HEK293T (cell line): Measurements from ENCODE around the gene ELMO3.

Experiments used
- CTCF ChIA-PET: fragments of 350-600 bp; formaldehyde crosslinking; extraction: SDS; loops from one replicate; lab custom pipeline; 2021; ENCODE audit warnings: antibody characterized with exemption, inconsistent platforms; lab: Yijun Ruan, JAX
- POLR2A ChIA-PET: fragments of 350-600 bp; formaldehyde crosslinking; extraction: SDS; loops from one replicate; lab custom pipeline; 2020; ENCODE audit warnings: antibody characterized with exemption, inconsistent platforms; lab: Yijun Ruan, JAX
- DNase-seq: peaks from one replicate; pipeline ENCODE4 v3.0.0; 2012; ENCODE audit warnings: mixed read lengths; ENCODE audit errors: extremely low spot score
- ARNT ChIP-seq: fragments of 450-650 bp; IDR thresholded peaks from 2 replicates; pipeline ENCODE4 v1.6.1; 2017; ENCODE audit warnings: mild to moderate bottlenecking
- BHLHE40 ChIP-seq: fragments of 450-650 bp; IDR thresholded peaks from 2 replicates; pipeline ENCODE4 v1.6.1; 2016; ENCODE audit warnings: mild to moderate bottlenecking, moderate library complexity, borderline replicate concordance
- CTBP1 ChIP-seq: fragments of 450-650 bp; IDR thresholded peaks from 2 replicates; pipeline ENCODE4 v1.6.1; 2016; ENCODE audit warnings: borderline replicate concordance
- ELF4 ChIP-seq: fragments of 450-650 bp; IDR thresholded peaks from 2 replicates; pipeline ENCODE4 v1.6.1; 2017; ENCODE audit warnings: antibody characterized with exemption
- FOXA1 ChIP-seq: fragments of 450-650 bp; IDR thresholded peaks from 2 replicates; pipeline ENCODE4 v1.6.1; 2016; ENCODE audit warnings: mild to moderate bottlenecking
- FOXK2 ChIP-seq: fragments of 450-650 bp; IDR thresholded peaks from 2 replicates; pipeline ENCODE4 v1.6.1; 2016; ENCODE audit warnings: mild to moderate bottlenecking
- FOXM1 ChIP-seq: fragments of 450-650 bp; IDR thresholded peaks from 2 replicates; pipeline ENCODE4 v1.6.1; 2017; ENCODE audit warnings: mild to moderate bottlenecking, borderline replicate concordance
- HDGF ChIP-seq: fragments of 450-650 bp; IDR thresholded peaks from 2 replicates; pipeline ENCODE4 v1.6.1; 2017; ENCODE audit warnings: antibody characterized with exemption, borderline replicate concordance
- L3MBTL2 ChIP-seq: fragments of 450-650 bp; conservative IDR thresholded peaks from 2 replicates; pipeline ENCODE4 v1.6.1; 2016; ENCODE audit warnings: mild to moderate bottlenecking
- LEF1 ChIP-seq: fragments of 450-650 bp; IDR thresholded peaks from 2 replicates; pipeline ENCODE4 v1.6.1; 2017; ENCODE audit warnings: mild to moderate bottlenecking, borderline replicate concordance
- NFRKB ChIP-seq: fragments of 450-650 bp; IDR thresholded peaks from 2 replicates; pipeline ENCODE4 v1.6.1; 2016; ENCODE audit warnings: mild to moderate bottlenecking, moderate library complexity
- SP1 ChIP-seq: fragments of 450-650 bp; IDR thresholded peaks from 2 replicates; pipeline ENCODE4 v1.6.1; 2017
- SUZ12 ChIP-seq: fragments of 450-650 bp; IDR thresholded peaks from 2 replicates; pipeline ENCODE4 v1.6.1; 2016; ENCODE audit warnings: mild to moderate bottlenecking
- TARDBP ChIP-seq: fragments of 450-650 bp; IDR thresholded peaks from 2 replicates; pipeline ENCODE4 v1.6.1; 2016
- ZNF384 ChIP-seq: fragments of 450-650 bp; IDR thresholded peaks from 2 replicates; pipeline ENCODE4 v1.6.1; 2016
- TF ChIP-seq, protein P1 (sequence below): fragments of 450-650 bp; IDR thresholded peaks from 2 replicates; pipeline ENCODE4 v1.6.1; 2016

ELMO3 gene

DNA sequence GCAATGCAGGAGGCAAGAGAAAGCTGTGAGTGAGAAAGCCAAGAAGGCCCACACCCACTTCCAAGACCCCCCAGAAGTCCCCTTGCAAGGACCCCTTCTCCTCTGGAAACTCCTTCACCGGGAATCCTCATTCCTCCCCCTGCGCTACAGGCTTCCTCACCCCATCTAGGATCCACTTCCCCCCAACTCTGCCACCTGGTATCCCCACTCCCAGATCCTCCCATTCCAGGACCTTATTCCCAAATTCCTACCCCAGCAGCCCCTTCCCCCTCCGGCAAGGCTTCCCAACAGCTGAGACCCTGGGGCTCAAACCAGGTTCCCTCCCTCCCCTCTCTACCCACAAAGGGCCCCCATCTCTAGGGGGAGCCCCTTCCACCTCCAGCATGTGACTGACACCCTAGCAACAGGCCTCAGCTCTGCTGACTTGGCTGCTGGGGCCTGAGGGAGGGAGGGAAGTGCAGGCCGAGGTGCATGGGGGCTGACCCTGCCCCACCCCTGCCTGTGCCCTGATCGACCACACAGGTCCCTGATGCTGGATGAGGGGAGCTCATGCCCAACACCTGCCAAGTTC, 32.2 kb upstream of the ELMO3 start:
- no peak for DNase-seq
- ChIA-PET POLR2A (interaction anchor here (1.2 kb wide), 1 partner anchor 149 kb away, joined by 3 read pairs; no protein-coding TSS in a partner anchor), CTCF (interaction anchor here (1.0 kb wide), 1 partner anchor 11 kb away, joined by 4 read pairs; no protein-coding TSS in a partner anchor)
- TF ChIP-seq NFRKB: no peak

GRCh38 chr16:67167588-67167987, 31.3 kb upstream of the ELMO3 start:
- ChIA-PET POLR2A (interaction anchor here (1.2 kb wide), 1 partner anchor 150 kb away, joined by 3 read pairs; no protein-coding TSS in a partner anchor), CTCF (interaction anchor here (1.0 kb wide), 1 partner anchor 12 kb away, joined by 4 read pairs; no protein-coding TSS in a partner anchor)
- TF ChIP-seq HDGF: no peak
- no peak for TF ChIP-seq BHLHE40
- TF ChIP-seq FOXK2: no peak
- TF ChIP-seq CTBP1: no peak
- TF ChIP-seq SUZ12: no peak
- no peak for DNase-seq

DNA sequence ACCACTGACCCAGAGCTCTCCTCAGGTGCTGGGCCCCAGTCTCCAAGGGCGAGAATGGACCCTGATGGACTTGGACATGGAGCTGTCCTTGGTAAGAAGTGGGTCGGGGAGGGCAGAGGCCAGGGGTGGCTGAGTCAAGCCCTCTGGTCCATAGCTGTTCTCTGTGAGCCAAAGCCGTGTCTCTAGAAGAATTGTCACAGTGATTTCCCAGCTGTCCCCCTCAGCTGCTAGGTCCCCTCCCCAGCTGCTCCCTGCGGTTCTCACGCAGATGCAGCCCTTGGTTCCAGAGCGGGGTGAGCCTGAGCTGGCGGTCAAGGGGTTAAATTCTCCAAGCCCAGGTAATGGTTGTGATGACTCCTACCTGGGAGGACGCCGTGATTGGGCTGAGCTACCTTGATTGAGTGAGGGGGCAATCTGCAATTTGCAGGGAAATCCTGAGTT, 29.9 kb upstream of the ELMO3 start:
- TF ChIP-seq BHLHE40 (no peak), FOXK2 (no peak), NFRKB (no peak), ARNT (no peak), FOXA1 (no peak)
- CTCF ChIA-PET: interaction anchor here (1.3 to 3.5 kb wide), 5 partner anchors 9 to 151 kb away, joined by 4 to 19 read pairs (median 12); partner anchors contain the start of genes FBXL8 and TRADD
- POLR2A ChIA-PET: interaction anchor here (0.9 to 2.4 kb wide), 3 partner anchors 8 to 236 kb away, joined by 3 to 9 read pairs (median 6); no protein-coding TSS in a partner anchor
- DNase-seq: no peak

GRCh38 chr16:67169642-67170167, 29.2 kb upstream of the ELMO3 start:
- DNase-seq: peak; percentile 59
- ChIA-PET CTCF (interaction anchor here (0.7 to 3.5 kb wide), 10 partner anchors 10 to 255 kb away, joined by 3 to 19 read pairs (median 4); partner anchors contain the start of genes EXOC3L1, FBXL8 and TRADD), POLR2A (interaction anchor here (1.2 to 2.4 kb wide), 6 partner anchors 8 to 157 kb away, joined by 5 to 9 read pairs (median 6); partner anchors contain the start of gene TMEM208)
- TF ChIP-seq ZNF384: peak; percentile 40; the same call in 1 of the 2 replicates
- no peak for TF ChIP-seq FOXM1

DNA sequence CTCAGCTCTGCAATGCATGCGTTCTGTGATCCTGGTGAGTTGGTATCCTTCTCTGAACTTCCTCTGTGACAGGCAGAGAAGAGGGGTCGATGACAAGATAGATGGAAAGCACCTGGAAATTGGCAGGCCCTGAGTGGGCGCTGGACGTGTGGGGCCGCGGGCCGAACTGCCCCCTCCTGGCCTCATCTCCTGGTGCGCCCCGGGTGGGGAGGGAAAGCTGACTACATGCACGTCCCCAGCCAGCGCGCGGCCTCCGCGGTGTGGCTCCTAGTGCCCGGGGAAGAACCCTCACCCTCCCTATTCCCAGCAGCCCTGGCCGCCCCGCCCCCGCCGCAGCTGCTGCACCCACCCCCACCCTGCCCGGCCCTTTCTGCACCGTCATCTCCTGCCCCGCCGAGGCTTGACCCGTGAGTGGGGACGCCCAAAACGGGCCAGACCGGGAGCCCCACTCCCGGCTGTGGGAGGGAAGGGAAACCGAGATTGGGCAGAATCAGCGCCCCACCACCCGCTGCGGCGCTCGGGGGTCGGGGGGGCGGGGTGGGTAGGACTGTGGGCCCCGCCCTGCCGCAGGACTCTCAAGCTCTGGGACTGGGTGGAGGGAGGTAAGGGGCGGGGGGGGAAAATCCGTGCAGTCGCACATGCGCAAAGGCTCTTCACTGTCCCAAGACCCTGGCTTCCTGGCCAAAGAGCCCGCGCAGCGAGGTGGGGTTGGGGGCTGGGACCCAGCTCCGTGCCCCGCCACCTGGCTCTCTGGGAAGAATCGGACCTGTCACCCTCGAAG, 28.6 kb upstream of the ELMO3 start, which contains the start of gene NOL3:
NOL3 (plus strand) TSS at position 371 of the 781 bp plus-strand sequence.
- CTCF ChIA-PET: interaction anchor here (0.7 to 3.5 kb wide), 9 partner anchors 10 to 255 kb away, joined by 3 to 19 read pairs (median 5); partner anchors contain the start of genes EXOC3L1, FBXL8 and TRADD
- POLR2A ChIA-PET: interaction anchor here (0.7 to 2.4 kb wide), 10 partner anchors 8 to 209 kb away, joined by 3 to 9 read pairs (median 6); partner anchors contain the start of genes CES3, EXOC3L1 and TMEM208
- DNase-seq: peak; percentile 62
- TF ChIP-seq FOXA1 (no peak), CTBP1 (no peak), HDGF (no peak), NFRKB (no peak), SP1 (no peak), ARNT (no peak), L3MBTL2 (no peak), LEF1 (no peak)

GRCh38 chr16:67170949-67171649, 27.8 kb upstream of the ELMO3 start:
- ChIA-PET POLR2A (interaction anchor here (0.7 to 2.4 kb wide), 10 partner anchors 9 to 357 kb away, joined by 3 to 8 read pairs (median 6); partner anchors contain the start of genes CES3, EXOC3L1 and TMEM208), CTCF (interaction anchor here (1.0 to 3.5 kb wide), 3 partner anchors 11 to 153 kb away, joined by 3 to 19 read pairs (median 13); partner anchors contain the start of genes EXOC3L1, FBXL8 and TRADD)
- no peak for DNase-seq
- no peak for TF ChIP-seq ELF4
- no peak for TF ChIP-seq FOXM1
- TF ChIP-seq CTBP1: no peak
- TF ChIP-seq ARNT: no peak
- no peak for TF ChIP-seq L3MBTL2
- TF ChIP-seq, protein P1, sequence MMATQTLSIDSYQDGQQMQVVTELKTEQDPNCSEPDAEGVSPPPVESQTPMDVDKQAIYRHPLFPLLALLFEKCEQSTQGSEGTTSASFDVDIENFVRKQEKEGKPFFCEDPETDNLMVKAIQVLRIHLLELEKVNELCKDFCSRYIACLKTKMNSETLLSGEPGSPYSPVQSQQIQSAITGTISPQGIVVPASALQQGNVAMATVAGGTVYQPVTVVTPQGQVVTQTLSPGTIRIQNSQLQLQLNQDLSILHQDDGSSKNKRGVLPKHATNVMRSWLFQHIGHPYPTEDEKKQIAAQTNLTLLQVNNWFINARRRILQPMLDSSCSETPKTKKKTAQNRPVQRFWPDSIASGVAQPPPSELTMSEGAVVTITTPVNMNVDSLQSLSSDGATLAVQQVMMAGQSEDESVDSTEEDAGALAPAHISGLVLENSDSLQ: no peak
- no peak for TF ChIP-seq HDGF
- no peak for TF ChIP-seq BHLHE40
- TF ChIP-seq LEF1: no peak
- no peak for TF ChIP-seq FOXA1
- TF ChIP-seq ZNF384: no peak

GRCh38 chr16:67173323-67173722, 25.6 kb upstream of the ELMO3 start:
- POLR2A ChIA-PET: no interaction called here
- TF ChIP-seq, protein P1: no peak
- TF ChIP-seq TARDBP (no peak), SUZ12 (no peak), CTBP1 (no peak), FOXM1 (no peak), HDGF (no peak), LEF1 (no peak), ELF4 (no peak), SP1 (no peak), FOXK2 (no peak), FOXA1 (no peak), ZNF384 (no peak), L3MBTL2 (no peak), ARNT (no peak)
- DNase-seq: no peak
- CTCF ChIA-PET: interaction anchor here (1.3 kb wide), 1 partner anchor 155 kb away, joined by 4 read pairs; no protein-coding TSS in a partner anchor
